Measurements from ENCODE around the gene CD9.
"Not testable (repeated sequence)": the region's sequence is repeated elsewhere in the genome, so short reads cannot be mapped to it uniquely, and the experiment has no call there.

CD9 gene

DNA sequence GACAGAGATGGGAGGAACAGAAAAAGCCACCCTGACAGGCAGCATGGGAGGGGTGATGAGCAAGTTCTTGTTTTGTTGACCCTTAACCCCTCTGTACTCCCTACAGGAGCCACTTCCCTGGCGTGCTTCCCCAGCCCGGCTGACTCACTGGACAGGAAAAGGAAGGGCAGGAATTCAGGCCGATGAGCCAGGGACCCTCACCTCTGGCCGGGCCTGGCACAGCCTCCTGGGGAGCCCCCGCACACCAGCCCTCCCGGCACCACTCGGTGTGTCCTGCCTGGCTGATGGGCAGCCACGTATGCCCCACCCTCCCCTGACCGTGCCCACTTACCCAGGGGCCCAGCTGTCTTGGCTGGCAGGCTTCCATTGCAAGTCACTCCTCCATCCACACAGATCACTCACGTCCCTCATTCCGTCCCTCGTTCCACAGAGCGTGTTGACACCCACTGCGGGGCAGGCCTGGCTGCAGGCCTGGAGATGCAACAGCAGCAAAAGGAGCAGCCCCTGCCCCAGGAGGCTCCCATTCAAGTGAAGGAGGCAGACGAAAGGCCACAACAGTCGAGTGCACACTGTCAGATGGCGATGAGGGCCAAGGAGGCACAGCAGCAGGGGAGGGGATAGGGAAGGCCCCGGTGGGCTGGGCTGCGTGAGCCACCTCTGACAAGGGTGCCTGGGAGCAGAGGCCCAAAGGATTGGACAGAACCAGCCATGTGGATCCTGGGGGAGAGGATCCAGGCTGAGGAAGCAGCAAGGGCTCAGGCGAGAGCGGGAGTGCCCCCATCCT is 19.7 kb upstream of the CD9 start:
- no peak for DNase-seq

DNA sequence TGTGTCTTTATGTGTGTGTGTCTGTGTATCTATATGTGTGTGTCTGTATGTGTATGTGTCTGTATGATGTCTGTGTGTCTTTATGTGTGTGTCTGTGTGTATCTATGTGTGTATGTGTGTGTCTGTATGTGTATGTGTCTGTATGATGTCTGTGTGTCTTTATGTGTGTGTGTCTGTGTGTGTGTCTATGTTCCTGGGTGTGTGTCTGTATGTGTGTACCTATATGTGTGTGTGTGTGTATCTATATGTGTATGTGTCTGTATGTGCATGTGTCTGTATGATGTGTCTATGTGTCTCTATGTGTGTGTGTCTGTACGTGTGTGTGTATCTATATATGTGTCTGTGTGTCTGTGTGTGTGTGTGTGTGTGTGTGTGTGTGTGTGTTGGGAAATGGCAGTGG is 19.0 kb upstream of the CD9 start:
- DNase-seq = no peak

DNA sequence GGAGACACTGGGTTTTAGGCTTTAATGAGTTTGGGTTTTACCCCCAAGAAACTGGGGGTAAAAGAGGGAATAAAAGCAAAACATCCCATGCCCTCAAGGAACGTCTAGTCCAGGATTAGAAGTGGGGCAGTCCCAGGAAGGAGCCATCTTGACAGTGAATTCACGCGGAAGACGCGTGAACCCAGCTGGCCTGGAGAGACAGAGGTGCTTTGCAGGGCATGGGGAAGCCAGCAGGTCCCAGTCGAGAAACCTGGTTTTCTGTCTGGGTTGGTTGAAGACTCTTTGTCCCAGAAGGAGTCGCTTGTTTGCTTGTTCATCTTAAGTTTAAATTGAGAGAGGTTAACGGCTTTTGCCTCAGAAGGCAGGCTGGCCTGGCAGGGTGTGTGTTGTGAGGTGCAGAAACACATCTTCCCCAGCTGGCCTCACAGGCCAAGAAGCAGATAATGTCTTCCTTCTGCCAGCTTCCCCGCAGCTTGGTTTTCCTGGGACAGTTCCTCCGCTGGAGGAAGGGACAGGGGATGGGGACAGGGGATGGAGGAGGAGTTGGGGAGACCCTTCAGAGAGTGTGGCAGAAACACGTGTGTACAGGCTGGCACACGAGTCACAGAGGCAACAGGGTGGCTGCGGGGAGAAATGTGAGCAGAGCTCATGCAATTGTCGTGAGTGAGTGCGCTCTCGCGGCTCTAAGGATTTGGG is 18.5 kb upstream of the CD9 start:
- DNase-seq = no peak

DNA sequence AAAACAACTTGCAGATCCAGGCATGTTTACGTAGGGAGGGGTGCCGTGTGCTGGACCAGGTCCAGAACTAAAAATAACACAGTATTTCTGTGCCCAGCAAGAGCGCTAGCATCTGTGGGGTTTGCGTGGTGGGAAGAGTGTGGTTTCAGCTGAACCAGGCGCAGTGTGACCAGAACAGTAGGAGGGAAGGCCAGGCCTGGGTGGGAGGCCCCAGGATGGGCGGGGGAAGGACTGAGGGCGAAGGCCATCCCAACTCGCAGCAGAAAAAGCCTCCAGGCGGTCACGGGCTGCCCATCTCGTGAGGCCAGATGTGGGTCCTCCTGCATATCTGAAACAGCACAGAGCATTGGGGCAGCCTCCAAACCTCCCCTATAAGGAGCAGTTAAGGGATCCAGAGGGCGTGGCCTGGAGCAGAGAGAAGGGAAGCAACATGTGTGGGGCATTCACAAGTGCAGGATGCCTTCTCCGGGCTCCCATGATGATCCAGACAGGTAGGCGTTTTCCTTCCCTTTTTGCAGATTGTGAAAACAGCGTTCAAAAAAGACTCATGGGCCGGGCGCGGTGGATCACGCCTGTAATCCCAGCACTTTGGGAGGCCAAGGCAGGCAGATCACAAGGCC is 17.8 kb upstream of the CD9 start:
- DNase-seq = peak; percentile 54

DNA sequence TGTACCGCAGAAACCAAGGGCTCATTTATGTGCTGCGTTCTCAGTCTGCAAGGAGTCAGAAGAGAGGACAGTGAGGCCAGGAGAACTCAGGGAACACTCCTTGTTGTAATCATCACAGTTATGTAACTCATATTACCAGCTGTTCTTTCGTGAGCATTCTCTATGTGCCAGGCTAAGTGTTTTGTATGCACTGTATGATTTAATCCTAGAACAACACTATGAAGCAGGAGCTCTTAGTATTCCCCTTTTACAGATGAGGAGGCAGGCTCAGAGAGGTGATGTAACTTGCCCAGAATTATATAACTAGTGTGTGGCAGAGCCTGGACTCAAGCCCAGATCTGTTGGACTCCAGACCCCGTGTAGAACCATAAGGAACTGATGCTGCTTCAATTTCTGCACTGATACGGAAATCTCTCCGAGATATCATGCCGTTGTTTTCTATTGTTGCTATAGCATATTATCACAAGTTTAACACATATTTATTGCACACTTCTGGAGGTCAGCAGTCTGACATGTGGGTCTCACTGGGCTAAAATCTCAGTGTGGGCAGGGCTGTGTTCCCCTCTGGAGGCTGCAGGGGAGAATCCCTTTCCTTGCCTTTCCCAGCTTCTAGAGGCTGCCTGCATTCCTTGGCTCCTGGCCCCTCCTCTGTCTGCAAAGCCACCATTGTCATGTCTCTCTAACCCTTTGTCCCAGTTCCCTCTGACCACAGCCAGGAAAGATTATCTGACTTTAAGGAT is 16.3 kb upstream of the CD9 start:
- no peak for DNase-seq

DNA sequence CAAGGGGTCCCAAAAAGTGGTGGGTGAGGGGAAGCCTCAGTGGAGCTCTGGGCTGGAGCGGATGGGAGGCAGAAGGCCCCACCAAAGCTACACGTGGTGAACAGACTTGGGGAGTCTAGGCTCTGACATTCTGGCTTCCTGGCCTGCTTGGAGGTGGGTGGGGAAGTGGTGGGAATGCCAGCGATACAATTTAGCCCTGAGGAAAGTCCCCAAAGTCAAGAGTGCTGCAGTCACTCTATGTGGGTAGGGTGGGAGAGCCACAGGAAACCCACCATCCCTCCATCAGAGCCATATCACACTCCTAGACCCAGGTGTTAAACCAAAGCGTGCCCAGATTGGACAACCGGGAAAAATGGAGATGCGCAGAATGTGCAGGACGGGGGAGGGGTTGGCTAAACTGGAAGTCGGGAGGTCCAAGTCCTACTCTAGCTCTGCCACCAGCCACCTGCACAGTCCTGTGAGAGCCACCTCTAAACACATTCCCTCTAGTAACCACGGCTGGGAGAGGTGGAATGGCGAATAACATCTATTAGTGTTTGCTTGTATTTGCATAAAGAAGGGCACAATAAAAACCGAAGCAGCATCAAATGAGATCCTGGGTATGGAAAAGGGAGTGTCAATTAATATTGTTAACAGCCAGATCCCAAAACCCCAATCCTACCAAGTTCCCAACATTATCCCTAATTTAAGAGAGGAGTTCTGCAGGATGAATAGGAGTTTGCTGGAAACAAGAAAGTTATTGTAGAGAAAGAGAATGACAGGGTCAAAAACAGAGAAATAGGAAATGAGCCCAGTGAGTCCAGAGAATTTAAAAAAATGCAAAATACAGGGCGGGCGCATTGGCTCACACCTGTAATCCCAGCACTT is 14.0 kb upstream of the CD9 start:
- no peak for DNase-seq

DNA sequence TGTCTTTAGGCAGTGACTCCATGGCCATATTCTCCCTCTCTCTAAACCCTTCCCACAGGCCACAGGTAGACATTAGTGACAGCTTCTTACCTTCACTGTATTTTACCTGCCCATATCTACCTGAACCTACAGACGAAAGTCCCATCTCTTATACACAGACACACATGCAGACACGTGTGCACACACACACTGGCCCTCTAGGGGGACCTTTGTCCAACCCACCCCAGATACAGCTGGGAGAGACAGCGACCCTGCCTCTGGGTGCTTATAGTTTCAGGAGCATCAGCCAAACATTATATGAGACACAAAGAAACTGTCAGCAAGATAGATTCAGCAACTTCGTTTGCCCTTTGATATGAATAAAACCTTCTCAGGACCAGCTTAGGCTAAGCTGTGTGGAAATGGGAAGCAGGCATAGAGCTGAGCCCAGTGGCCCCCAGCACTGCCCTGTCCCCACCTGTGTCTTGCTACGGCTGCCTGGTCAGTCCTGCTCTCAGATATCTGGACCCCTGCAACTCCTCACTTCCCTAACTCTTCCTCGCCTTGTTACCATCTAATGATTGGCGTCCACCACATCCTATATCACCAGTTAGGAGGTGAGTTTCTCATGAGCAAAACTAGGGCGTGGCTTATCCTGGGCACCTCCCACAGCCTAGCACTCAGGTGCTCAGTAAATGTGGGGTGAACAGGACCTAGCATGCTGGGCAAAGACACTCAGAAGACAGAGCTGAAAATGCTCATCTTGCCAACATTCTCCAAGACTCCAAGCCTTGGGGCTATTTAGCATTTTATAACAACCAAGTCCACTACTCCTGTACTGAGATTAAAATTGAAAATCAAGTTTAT is 12.0 kb upstream of the CD9 start:
- DNase-seq = no peak

DNA sequence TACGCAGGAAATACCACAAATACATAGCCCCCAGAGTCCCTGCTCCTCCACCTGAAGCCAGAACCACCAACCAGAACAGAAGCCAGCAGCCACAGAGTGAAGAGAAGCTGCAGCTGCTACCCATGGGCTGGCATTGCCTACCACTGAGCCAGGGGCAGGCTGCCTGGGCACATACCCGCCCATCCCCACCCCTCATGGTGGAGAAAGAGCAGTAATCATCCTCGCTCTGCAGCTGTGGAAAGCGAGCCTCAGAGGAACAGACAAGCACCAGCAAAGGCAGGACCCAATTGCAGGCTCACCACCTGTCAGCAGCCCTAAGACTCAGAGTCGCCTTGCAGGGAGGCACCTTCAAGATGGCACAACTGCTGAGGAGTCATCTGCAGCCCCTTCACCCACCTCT is 11.2 kb upstream of the CD9 start:
- no peak for DNase-seq

DNA sequence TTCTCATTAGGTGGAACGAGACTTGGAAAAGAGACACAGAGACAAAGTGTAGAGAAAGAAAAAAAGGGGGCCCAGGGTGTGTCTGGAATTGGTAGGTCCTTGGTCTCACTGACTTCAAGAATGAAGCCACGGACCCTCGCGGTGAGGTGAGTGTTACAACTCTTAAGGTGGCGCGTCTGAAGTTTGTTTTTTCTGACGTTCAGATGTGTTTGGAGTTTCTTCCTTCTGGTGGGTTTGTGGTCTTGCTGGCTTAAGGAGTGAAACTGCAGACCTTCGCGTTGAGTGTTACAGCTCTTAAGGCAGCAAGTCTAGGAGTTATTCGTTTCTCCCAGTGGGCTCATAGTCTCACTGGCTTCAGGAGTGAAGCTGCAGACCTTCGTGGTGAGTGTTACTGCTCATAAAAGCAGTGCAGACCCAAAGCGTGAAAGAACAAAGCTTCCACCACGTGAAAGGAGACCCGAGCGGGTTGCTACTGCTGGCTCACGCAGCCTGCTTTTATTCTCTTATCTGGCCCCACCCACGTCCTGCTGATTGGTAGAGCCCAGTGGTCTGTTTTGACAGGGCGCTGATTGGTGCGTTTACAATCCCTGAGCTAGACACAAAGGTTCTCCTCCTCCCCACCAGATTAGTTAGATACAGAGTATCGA is 10.1 kb upstream of the CD9 start:
- not testable (repeated sequence) for DNase-seq

DNA sequence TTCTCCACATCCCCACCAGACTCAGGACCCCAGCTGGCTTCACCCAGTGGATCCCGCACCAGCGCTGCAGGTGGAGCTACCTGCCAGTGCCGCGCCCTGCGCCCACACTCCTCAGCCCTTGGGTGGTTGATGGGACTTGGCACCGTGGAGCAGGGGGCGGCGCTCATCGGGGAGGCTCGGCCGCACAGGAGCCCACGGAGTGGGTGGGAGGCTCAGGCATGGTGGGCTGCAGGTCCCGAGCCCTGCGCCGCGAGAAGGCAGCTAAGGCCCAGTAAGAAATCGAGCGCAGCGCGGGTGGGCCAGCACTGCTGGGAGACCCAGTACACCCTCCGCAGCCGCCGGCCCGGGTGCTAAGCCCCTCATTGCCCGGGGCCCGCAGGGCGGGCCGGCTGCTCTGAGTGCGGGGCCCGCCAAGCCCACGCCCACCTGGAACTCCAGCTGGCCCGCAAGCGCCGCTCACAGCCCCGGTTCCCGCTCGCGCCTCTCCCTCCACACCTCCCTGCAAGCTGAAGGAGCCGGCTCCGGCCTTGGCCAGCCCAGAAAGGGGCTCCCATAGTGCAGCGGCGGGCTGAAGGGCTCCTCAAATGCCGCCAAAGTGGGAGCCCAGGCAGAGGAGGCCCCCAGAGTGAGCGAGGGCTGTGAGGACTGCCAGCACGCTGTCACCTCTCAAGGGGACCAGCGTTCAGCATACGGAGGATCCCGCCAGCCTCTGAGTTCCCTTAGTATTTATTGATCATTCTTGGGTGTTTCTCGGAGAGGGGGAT is 9.3 kb upstream of the CD9 start:
- DNase-seq = not testable (repeated sequence)

DNA sequence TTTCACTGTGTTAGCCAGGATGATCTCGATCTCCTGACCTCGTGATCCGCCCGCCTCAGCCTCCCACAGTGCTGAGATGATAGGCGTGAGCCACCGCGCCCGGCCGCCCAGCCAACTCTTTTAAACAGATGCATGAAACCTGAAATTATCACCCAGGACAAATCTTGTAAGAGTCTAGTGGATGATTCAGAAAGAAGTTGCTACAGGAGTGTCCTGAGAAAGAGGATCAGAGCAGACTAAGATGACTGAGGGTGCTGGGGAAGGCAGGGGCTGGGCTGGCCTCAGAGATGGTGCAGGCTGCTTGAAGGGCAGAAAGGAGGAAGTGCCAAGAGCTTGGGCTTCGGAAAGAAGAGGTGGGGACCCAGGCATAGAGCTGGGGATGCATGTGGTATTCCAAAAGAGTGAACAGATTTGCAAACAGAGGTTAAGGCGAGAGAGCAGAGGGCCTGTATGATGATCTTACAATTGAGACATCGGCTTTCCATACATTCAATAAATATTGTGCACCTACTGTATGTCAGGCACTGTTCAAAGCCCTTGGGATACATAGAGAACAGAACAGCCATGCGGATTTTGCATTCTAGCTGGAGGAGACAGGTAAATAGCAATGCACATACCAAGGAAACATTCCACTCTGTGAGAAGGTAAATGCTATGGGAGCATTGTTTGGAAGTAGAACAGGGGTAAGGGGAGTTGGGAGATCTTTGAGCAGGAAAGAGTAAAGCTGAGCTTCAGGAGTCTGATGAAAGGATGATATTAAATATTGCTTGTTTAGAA is 7.4 kb upstream of the CD9 start:
- DNase-seq = no peak

DNA sequence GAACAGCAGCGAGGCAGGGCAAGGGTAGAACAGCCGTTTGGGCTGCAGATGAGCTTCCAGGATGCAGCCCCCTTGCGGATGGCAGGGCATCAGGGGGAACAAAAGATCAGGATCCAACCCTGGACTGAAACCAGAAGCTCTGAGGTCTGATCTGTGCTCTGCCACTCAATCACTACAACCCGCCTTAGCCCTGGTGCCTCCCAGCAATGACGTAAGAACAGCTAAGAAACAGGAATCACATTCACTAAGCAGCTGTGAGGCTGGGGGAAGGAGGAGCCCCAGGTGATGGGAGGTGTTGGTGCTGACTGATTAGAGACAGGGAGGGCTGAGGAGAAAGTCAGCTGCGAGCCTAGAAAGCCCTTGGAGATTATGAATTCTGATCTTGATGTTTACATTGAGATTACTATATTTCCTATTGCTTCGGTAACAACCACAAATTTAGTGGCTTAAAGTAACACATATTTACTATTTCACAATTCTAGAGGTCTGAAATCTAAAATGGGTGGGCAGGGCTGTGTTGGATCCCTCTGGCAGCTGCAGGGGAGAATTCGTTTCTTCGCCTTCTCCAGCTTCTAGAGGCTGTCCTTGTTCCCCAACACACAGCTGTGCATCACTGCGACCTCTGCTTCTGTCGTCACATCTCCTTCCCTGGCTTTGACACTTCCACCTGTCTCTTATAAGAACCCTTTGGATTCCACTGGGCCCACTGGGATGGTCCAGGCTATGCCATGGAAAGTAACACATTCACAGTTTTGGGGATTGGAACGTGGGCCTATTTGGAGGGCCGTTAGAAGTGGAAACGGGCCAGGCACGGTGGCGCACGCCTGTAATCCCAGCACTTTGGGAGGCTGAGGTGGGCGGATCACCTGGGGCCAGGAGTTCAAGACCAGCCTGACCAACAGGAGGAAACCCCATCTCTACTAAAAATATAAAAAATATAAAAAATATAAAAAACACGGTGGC is 6.1 kb upstream of the CD9 start:
- DNase-seq = no peak

DNA sequence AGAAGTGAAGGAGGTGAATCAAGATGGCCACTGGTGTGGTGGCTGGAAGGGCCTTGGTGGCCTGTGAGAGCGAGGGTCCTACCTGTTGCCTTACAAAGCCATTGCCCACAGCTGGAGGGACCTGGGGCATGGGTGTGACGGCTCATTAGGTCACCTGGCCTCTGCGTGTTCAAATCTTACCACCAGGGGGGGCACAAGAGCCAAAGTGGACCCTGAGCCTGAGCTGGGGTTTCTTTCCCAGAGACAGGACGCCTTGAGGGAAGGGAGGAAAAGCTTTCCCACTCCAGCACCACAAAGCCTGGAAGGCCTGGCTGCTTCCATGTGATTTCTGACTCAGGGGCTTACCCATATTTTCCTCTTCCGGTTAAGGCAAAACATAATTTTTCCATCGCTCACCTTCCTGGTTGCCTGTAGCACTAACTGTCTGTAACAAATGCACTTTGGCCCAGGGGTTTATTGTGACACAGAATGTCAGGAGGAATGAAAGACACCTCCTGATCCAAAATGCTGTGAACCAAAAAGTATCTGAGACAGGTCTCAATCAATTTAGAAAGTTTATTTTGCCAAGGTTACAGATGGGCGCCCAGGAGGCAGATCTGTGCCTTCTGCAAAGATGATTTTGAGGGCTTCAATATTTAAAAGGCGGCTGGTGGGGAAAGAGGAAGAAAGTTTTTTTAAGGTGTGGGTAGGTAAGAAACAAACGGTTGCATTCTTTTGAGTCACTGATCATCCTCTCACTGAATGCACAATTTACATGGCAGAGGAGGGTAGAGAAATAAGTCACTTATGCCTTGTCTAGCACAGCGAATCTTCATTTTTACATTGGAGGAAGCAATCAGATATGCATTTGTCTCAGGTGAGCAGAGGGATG is 4.3 kb upstream of the CD9 start:
- DNase-seq = peak; percentile 62

DNA sequence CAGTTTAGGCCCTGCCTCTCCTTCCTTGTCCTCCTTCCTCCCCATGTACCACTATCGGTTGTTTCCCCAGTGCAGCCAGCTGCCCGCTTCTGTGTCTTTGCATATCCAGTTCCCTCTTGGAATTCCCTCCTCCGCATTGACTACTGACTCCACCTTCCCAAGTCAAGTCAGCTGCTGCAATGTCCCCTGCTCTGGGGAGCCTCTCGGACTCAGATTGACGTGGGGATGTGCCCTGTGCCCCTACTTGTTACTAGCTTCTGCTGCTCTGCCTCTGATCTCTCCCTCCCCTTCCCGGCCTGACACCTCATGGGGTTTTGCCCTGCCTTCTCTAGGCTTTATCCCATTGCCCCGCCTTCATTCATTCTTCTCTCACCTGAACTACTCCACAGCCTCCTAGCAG is 2.1 kb upstream of the CD9 start:
- DNase-seq = no peak

DNA sequence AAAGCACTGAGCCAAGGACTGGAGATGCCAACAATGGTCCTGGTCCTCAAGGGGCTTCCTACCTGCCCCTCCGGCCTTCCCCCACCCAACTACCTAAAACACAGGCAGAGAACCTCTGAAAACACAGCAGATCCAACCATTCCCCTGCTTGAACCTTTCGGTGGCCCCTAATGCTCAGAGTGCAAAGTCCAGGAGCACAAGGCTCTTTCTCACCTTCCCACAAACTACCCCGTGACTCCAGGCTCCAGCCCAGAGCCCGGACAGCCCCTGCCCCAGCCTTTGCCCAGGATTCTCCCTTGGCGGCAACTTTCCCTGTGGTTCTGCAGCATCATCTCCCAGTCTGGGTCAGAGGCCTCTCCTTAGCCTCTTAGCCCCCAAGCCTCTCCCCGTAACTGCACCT is 1.6 kb upstream of the CD9 start:
- DNase-seq = no peak

DNA sequence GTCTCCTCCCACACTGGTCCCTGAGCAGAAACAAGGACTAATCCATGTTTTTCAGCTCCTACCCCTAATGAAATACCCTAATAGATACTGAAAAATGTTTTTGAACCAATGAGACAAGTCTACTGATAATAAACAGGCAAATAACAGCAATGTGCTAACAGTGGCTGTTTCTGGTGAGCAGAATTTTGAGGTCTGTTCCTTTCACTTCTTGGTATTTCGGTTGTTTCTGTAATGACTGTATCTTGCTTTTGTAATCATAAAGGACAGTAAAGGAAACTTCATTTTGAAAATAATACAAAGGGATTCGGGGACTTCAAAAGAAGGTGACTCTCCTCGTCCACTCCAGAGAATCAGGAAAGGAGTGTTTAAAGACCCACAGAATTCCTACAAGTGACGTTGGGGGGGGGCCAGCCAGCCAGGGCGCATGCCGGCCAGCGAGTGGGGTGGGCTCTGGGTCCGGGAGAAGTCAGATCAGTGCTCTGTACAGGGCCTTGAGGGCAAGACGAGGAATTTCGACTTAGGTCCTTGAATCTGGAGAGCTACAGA is 1.1 kb upstream of the CD9 start:
- no peak for DNase-seq

Data from DMS153 (cell line).